ENCODE measurements around the gene TNFRSF18. TPM values are rescaled to one million over a fixed set of nuclear protein-coding genes. Genes with fewer than 3 reads are reported as not detected.

Gene TNFRSF18
- total RNA-seq, 2 experiments from 2014 or later, result 126 to 135 TPM

DNA sequence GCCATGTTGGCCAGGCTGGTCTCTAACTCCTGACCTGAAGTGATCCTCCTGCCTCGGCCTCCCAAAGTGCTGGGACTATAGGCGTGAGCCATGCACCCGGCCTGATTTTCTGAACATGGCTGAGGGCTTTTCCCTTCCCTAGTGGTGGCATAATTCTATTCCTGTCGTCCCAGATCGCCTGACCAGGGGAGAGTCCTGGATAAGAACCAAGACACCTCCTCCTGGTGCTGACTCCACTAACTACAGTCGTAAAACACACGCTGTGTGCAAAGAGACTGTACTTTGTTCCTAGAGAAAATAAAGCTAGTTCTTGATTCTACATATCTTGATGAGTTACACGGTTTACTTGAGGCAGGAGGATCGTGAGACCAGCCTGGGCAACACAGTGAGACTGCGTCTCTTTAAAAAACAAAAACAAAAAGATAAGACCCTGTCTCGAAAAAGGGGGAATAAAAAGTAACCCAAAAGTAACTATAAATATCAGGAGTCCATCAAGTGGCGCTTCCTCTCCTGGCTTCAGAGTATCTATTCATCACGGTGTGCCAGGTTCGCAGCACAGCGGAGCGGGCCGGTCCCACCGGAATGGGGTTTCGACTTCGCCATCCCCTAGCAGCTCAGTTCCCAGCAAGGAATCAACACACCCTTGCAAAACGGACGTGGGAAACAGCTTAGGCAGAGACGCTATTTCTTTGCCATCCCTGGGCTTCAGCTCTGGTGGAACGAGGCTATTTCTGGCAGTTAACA, 24.4 kb upstream of the TNFRSF18 start:
- H3K36me3 Mint-ChIP-seq (ENCODE audit: low read depth), result peaks cover 35% of the 10 kb centered on the region
- peak overlapping the region; percentile 95 for H3K4me3 Mint-ChIP-seq
- ATAC-seq, result no peak
- peak overlapping the region; percentile 93 for H3K27ac Mint-ChIP-seq
- DNase-seq, result no peak
- ChIA-PET POLR2A (interaction anchor here (0.7 to 7.9 kb wide), 9 partner anchors 15 to 212 kb away, joined by 3 to 64 read pairs (median 3); partner anchors contain the start of genes C1QTNF12, TNFRSF4 and UBE2J2), CTCF (interaction anchor here (0.9 to 2.7 kb wide), 6 partner anchors 15 to 109 kb away, joined by 3 to 14 read pairs (median 4); partner anchors contain the start of gene C1QTNF12)
- H3K27me3 Mint-ChIP-seq, result no peaks in the 10 kb centered on the region
- H3K9me3 Mint-ChIP-seq, result no peaks in the 10 kb centered on the region
- TF ChIP-seq, protein P1, sequence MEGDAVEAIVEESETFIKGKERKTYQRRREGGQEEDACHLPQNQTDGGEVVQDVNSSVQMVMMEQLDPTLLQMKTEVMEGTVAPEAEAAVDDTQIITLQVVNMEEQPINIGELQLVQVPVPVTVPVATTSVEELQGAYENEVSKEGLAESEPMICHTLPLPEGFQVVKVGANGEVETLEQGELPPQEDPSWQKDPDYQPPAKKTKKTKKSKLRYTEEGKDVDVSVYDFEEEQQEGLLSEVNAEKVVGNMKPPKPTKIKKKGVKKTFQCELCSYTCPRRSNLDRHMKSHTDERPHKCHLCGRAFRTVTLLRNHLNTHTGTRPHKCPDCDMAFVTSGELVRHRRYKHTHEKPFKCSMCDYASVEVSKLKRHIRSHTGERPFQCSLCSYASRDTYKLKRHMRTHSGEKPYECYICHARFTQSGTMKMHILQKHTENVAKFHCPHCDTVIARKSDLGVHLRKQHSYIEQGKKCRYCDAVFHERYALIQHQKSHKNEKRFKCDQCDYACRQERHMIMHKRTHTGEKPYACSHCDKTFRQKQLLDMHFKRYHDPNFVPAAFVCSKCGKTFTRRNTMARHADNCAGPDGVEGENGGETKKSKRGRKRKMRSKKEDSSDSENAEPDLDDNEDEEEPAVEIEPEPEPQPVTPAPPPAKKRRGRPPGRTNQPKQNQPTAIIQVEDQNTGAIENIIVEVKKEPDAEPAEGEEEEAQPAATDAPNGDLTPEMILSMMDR (IDR thresholded peaks at IDR 0.05), result no peak
- peaks cover 34% of the 10 kb centered on the region for H3K4me1 Mint-ChIP-seq (ENCODE audit: low read depth)
- intact Hi-C loops (cut with micrococcal nuclease), result no loop called here

DNA sequence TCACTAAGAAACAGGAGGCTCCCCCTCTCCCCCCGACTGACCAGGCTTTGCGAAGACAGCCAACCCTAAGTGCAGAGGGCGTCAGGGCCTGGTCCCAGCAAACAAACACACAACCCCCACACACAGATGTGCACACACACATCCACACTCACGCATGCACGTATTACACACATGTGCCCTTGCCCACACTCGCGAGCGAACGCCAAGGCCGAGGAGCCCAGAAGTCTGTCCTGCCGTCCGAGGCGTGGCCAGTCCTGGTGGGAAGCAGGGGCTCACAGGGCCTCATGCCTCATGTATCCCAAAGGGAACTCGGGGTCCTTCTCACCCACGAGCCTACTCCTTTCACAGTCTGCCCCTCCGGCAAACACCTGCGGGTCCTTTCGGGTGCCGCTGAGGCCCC, 23.4 kb upstream of the TNFRSF18 start:
- H3K4me3 Mint-ChIP-seq, result peak overlapping the region; percentile 95
- ChIA-PET CTCF (interaction anchor here (1.0 to 2.7 kb wide), 3 partner anchors 108 to 211 kb away, joined by 3 to 9 read pairs (median 3); no protein-coding TSS in a partner anchor), POLR2A (interaction anchor here (0.8 to 7.9 kb wide), 3 partner anchors 9 to 108 kb away, joined by 3 to 64 read pairs (median 5); partner anchors contain the start of gene TNFRSF4)
- ATAC-seq, result no peak
- no peaks in the 10 kb centered on the region for H3K9me3 Mint-ChIP-seq
- DNase-seq, result no peak
- H3K4me1 Mint-ChIP-seq (ENCODE audit: low read depth), result peaks cover 38% of the 10 kb centered on the region
- no peak overlapping the region for H3K27ac Mint-ChIP-seq
- intact Hi-C loops (cut with micrococcal nuclease), result no loop called here
- no peaks in the 10 kb centered on the region for H3K27me3 Mint-ChIP-seq
- H3K36me3 Mint-ChIP-seq (ENCODE audit: low read depth), result peaks cover 42% of the 10 kb centered on the region
- TF ChIP-seq, protein P1 (IDR thresholded peaks at IDR 0.05), result no peak

DNA sequence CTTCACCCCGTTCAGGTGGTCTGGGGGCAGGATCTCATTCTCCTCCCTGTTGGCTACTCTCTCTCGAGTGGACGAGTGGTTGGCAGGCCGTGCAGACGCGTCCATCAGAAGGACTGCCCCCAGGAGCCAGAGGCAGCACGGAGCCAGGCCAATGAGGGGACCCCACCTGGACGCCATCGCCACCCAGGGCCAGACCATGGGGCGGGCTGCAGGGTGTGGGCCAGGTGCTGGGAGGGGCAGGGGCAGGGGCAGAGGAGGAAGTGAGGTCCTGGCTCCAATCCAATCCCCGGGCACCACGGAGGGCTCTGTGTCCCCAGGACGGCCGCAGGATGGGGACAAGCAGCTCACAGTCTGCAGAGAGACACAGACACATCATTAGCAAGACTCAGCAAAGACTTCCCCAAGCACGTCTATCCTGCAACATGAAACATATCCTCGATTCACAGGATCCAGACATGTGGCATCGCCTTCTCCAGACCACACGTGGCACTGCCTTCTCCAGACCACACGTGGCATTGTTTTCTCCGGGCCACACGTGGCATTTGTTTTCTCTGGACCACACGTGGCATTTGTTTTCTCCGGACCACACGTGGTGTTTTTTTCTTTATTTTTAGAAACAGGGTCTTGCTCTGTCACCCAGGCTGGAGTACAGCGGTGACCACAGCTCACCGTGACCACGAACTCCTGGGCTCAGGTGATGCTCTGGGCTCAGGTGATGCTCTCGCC, 22.4 kb upstream of the TNFRSF18 start:
- ATAC-seq (no peak), DNase-seq (no peak)
- intact Hi-C loops (cut with micrococcal nuclease), result no loop called here
- Mint-ChIP-seq H3K9me3 (no peaks in the 10 kb centered on the region), H3K36me3 (ENCODE audit: low read depth) (peaks cover 36% of the 10 kb centered on the region), H3K4me1 (ENCODE audit: low read depth) (peaks cover 28% of the 10 kb centered on the region), H3K4me3 (no peak overlapping the region), H3K27ac (no peak overlapping the region), H3K27me3 (no peaks in the 10 kb centered on the region)
- CTCF ChIA-PET, result interaction anchor here (1.0 to 2.7 kb wide), 3 partner anchors 107 to 210 kb away, joined by 3 to 9 read pairs (median 3); no protein-coding TSS in a partner anchor
- POLR2A ChIA-PET, result interaction anchor here (1.4 to 7.9 kb wide), 3 partner anchors 13 to 107 kb away, joined by 3 to 64 read pairs (median 5); partner anchors contain the start of gene TNFRSF4
- TF ChIP-seq, protein P1 (IDR thresholded peaks at IDR 0.05), result no peak

DNA sequence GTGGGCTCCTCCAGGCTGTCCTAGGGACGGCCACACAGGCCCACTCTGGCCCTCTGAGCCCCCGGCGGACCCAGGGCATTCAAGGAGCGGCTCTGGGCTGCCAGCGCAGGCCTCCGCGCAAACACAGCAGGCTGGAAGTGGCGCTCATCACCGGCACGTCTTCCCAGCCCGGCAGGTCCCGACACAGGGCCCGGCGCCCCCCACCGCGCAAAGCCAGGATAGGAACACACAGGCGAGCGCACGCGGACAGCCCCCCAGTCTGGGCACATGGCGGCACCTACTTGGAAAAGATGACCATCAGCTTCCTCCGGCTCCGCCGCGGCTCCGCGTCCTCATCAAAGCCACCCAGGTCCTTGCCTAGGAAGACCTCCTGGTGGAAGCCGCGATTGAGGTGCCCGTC, 21.8 kb upstream of the TNFRSF18 start:
- peaks cover 23% of the 10 kb centered on the region for H3K4me1 Mint-ChIP-seq (ENCODE audit: low read depth)
- POLR2A ChIA-PET, result interaction anchor here (1.4 to 7.9 kb wide), 2 partner anchors 13 to 23 kb away, joined by 3 to 64 read pairs; partner anchors contain the start of gene TNFRSF4
- no peaks in the 10 kb centered on the region for H3K27me3 Mint-ChIP-seq
- no peak overlapping the region for H3K4me3 Mint-ChIP-seq
- no peaks in the 10 kb centered on the region for H3K9me3 Mint-ChIP-seq
- DNase-seq (no peak), ATAC-seq (no peak)
- CTCF ChIA-PET, result interaction anchor here (2.7 kb wide), 1 partner anchor 106 kb away, joined by 9 read pairs; no protein-coding TSS in a partner anchor
- H3K36me3 Mint-ChIP-seq (ENCODE audit: low read depth), result peaks cover 33% of the 10 kb centered on the region
- H3K27ac Mint-ChIP-seq, result no peak overlapping the region
- intact Hi-C loops (cut with micrococcal nuclease), result no loop called here
- TF ChIP-seq, protein P1 (IDR thresholded peaks at IDR 0.05), result no peak

Data from activated CD8-positive, alpha-beta T cell treated with anti-CD3 and anti-CD28 coated beads for 36 hours (primary cell).